ENCODE data around the gene FXYD2. TPM values are rescaled to one million over a fixed set of nuclear protein-coding genes. Genes with fewer than 3 reads are reported as not detected.

FXYD2 gene
- total and polyA plus RNA-seq, 2 of the 13 experiments (the other 11 are each of a cell fraction or from before 2014, with no cell fraction given), result 45.9 to 106 TPM

GRCh38 chr11:117852309-117852708 is 27.8 kb upstream of the FXYD2 start:
- no TSS peak for BruUV-seq (replicated peaks)
- no peak for FAIRE-seq
- no peaks in the 10 kb centered on the region for H3K9me3 ChIP-seq (ENCODE audit: low read length)
- WGBS (ENCODE audit: low lambda C conversion rate), result 2% methylated on average over 3 of the region's 3 CpGs
- H3K4me3 ChIP-seq (replicated peaks in 1 of 3; ENCODE audit: insufficient read depth in 1 of 3, low read depth in 2 of 3, low read length in 3 of 3), result no peak overlapping the region
- intact Hi-C loops (cut with micrococcal nuclease; ENCODE audit: unreplicated experiment) (no loop called here), in situ Hi-C loops (cut with HindIII; ENCODE audit: extremely low pct_ligation_motif_present, low pct_unique_long_range_greater_than_20kb) (no loop called here)
- no peaks in the 10 kb centered on the region for H3K36me3 ChIP-seq (replicated peaks in 1 of 2; ENCODE audit: control insufficient read depth in 1 of 2, insufficient read depth in 2 of 2, low read length in 2 of 2)
- H3K27ac ChIP-seq (ENCODE audit: extremely low read length, insufficient read depth, low read length), result no peak overlapping the region
- no peak overlapping the region for H2AFZ ChIP-seq (ENCODE audit: low read length)
- H3K4me1 ChIP-seq (ENCODE audit: insufficient read depth, low read length), result no peaks in the 10 kb centered on the region
- TF ChIP-seq ZNF317 (CRISPR knock-in tag; IDR thresholded peaks at IDR 0.05), result peak; percentile 67; the same call in 1 of the 2 replicates
- TF ChIP-seq ZNF331 (CRISPR knock-in tag; IDR thresholded peaks at IDR 0.05), result no peak
- TF ChIP-seq KLF16 (CRISPR knock-in tag; IDR thresholded peaks at IDR 0.05), result no peak
- POLR2A ChIA-PET, result no interaction called here
- no peaks in the 10 kb centered on the region for H4K20me1 ChIP-seq (ENCODE audit: insufficient read depth, low read length)
- no peaks in the 10 kb centered on the region for H3K79me2 ChIP-seq (ENCODE audit: insufficient read depth, low read length)
- no peak overlapping the region for H3K9ac ChIP-seq (ENCODE audit: insufficient read depth, low read depth, low read length)
- no peak for ATAC-seq
- no peak for DNase-seq (ENCODE audit: low spot score)
- peaks cover 1 to 34% of the 10 kb centered on the region in 2 experiments; a peak in 3 of 5 replicates for H3K27me3 ChIP-seq (ENCODE audit: control insufficient read depth in 1 of 2, insufficient read depth in 2 of 2, low read length in 2 of 2)
- H3K4me2 ChIP-seq (ENCODE audit: low read depth, low read length), result no peak overlapping the region
- CTCF ChIA-PET (ENCODE audit: low intra/inter-chr PET ratio, low total read pairs), result no interaction called here

- 2% methylated on average over 3 of the region's 3 CpGs for WGBS (ENCODE audit: low lambda C conversion rate)
- Histone ChIP-seq H3K4me3 (replicated peaks in 1 of 3; ENCODE audit: insufficient read depth in 1 of 3, low read depth in 2 of 3, low read length in 3 of 3) (no peak overlapping the region), H3K4me1 (ENCODE audit: insufficient read depth, low read length) (no peaks in the 10 kb centered on the region), H3K36me3 (replicated peaks in 1 of 2; ENCODE audit: control insufficient read depth in 1 of 2, insufficient read depth in 2 of 2, low read length in 2 of 2) (no peaks in the 10 kb centered on the region), H3K27ac (ENCODE audit: extremely low read length, insufficient read depth, low read length) (no peak overlapping the region), H3K79me2 (ENCODE audit: insufficient read depth, low read length) (no peaks in the 10 kb centered on the region), H3K9me3 (ENCODE audit: low read length) (no peaks in the 10 kb centered on the region), H3K27me3 (ENCODE audit: control insufficient read depth in 1 of 2, insufficient read depth in 2 of 2, low read length in 2 of 2) (peaks cover 1 to 30% of the 10 kb centered on the region in 2 experiments; a peak in 3 of 5 replicates), H4K20me1 (ENCODE audit: insufficient read depth, low read length) (no peaks in the 10 kb centered on the region), H2AFZ (ENCODE audit: low read length) (no peak overlapping the region), H3K9ac (ENCODE audit: insufficient read depth, low read depth, low read length) (no peak overlapping the region), H3K4me2 (ENCODE audit: low read depth, low read length) (no peak overlapping the region)
- intact Hi-C loops (cut with micrococcal nuclease; ENCODE audit: unreplicated experiment), result no loop called here
- ATAC-seq, result no peak
- TF ChIP-seq ZNF597 (CRISPR knock-in tag; IDR thresholded peaks at IDR 0.05), result no peak
- no peak for TF ChIP-seq ZSCAN25 (CRISPR knock-in tag; IDR thresholded peaks at IDR 0.05)
- no peak for TF ChIP-seq ZNF550 (CRISPR knock-in tag; IDR thresholded peaks at IDR 0.05; ENCODE audit: borderline replicate concordance)
- no peak for TF ChIP-seq STAT5B (CRISPR knock-in tag; IDR thresholded peaks at IDR 0.05)
- no peak for TF ChIP-seq ZFY (CRISPR knock-in tag; IDR thresholded peaks at IDR 0.05)
- TF ChIP-seq SMARCC2 (IDR thresholded peaks at IDR 0.05), result no peak
- TF ChIP-seq ZNF34 (CRISPR knock-in tag; IDR thresholded peaks at IDR 0.05; ENCODE audit: borderline replicate concordance), result no peak
- TF ChIP-seq GABPB1 (CRISPR knock-in tag; IDR thresholded peaks at IDR 0.05), result no peak
- no peak for TF ChIP-seq KLF15 (CRISPR knock-in tag; IDR thresholded peaks at IDR 0.05; ENCODE audit: borderline replicate concordance)
- TF ChIP-seq ZNF777 (CRISPR knock-in tag; IDR thresholded peaks at IDR 0.05), result no peak
- TF ChIP-seq HMGXB4 (CRISPR knock-in tag; IDR thresholded peaks at IDR 0.05; ENCODE audit: borderline replicate concordance in 1 of 2, low read depth in 1 of 2), result no peak
- TF ChIP-seq ZNF501 (CRISPR knock-in tag; IDR thresholded peaks at IDR 0.05), result no peak
- ChIA-PET POLR2A (no interaction called here), CTCF (ENCODE audit: low intra/inter-chr PET ratio, low total read pairs) (no interaction called here)
- in situ Hi-C loops (cut with HindIII; ENCODE audit: extremely low pct_ligation_motif_present, low pct_unique_long_range_greater_than_20kb), result no loop called here
- no peak for DNase-seq (ENCODE audit: low spot score)
- no peak for FAIRE-seq
- BruUV-seq (replicated peaks), result no TSS peak
Measured at GRCh38 chr11:117851852-117852251, 27.3 kb upstream of the FXYD2 start.

All from HepG2 (cell line).